ENCODE measurements around the gene ZBTB4.

Gene ZBTB4

DNA sequence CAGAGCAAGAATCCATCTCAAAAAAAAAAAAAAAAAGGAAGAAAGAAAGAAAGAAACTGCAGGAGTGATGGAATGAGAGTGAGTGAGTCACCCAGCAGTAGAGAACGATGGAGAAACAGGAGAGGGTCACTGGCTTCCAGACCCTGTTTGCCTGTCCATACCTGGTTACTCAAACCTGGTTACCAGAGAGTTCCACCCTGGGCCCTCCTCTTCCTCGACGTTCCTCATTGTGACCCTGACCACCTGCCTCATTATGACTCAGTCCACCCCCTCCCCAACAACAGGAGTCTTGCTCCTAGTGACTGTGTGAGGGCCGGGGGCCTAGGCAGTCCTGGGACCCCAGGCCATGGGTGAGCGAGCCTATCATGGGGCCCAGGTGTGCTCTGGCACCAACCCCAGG, 50.9 kb downstream of the ZBTB4 start, which contains the start of gene SPEM3:
Gene SPEM3 (plus strand): TSS at position 301 of the 400 bp plus-strand sequence. CDS start 46 bp downstream, at position 347.
- TF ChIP-seq, protein P1, sequence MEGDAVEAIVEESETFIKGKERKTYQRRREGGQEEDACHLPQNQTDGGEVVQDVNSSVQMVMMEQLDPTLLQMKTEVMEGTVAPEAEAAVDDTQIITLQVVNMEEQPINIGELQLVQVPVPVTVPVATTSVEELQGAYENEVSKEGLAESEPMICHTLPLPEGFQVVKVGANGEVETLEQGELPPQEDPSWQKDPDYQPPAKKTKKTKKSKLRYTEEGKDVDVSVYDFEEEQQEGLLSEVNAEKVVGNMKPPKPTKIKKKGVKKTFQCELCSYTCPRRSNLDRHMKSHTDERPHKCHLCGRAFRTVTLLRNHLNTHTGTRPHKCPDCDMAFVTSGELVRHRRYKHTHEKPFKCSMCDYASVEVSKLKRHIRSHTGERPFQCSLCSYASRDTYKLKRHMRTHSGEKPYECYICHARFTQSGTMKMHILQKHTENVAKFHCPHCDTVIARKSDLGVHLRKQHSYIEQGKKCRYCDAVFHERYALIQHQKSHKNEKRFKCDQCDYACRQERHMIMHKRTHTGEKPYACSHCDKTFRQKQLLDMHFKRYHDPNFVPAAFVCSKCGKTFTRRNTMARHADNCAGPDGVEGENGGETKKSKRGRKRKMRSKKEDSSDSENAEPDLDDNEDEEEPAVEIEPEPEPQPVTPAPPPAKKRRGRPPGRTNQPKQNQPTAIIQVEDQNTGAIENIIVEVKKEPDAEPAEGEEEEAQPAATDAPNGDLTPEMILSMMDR (IDR thresholded peaks at IDR 0.05) = no peak
- Histone ChIP-seq H3K9me3 (no peaks in the 10 kb centered on the region), H3K4me3 (ENCODE audit: low read depth in 1 of 2, low read length in 1 of 2) (no peak within 1 kb of the TSS)

DNA sequence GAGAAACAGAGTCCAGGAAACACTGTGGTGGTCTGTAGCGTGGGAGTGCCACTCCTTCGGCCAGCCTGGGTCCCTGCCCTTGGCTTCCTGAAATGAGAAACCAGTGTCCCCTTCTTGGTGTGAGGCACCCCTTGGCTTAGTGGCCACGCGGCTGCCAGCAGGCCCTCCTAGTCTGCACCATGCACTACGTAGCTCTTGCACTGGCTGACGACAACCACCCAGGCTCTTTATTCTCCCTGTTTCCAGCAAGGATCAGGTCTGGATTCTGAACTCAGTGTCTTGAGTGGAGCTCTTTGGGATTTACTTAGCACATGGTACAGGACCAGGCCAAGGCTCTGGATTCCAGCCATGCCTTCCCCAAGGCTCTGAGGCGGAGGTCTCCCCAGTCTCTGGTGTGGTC, 51.9 kb downstream of the ZBTB4 start:
- H3K4me3 ChIP-seq (ENCODE audit: low read depth in 1 of 2, low read length in 1 of 2) = no peak overlapping the region
- H3K9me3 ChIP-seq = no peaks in the 10 kb centered on the region
- H3K27me3 ChIP-seq = no peaks in the 10 kb centered on the region
- no peaks in the 10 kb centered on the region for H3K36me3 ChIP-seq
- H3K4me1 ChIP-seq (ENCODE audit: control insufficient read depth in 1 of 2, insufficient read depth in 1 of 2, low read depth in 1 of 2, low read length in 1 of 2) = no peaks in the 10 kb centered on the region
- no peak overlapping the region for H3K27ac ChIP-seq
- TF ChIP-seq, protein P1 (IDR thresholded peaks at IDR 0.05) = no peak

More for the DNA sequence above, 50.9 kb downstream of the ZBTB4 start, which contains the start of gene SPEM3:
- H3K27ac ChIP-seq = no peak within 1 kb of the TSS
- H3K36me3 ChIP-seq = no peaks in the 10 kb centered on the region
- no peaks in the 10 kb centered on the region for H3K4me1 ChIP-seq (ENCODE audit: control insufficient read depth in 1 of 2, insufficient read depth in 1 of 2, low read depth in 1 of 2, low read length in 1 of 2)
- H3K27me3 ChIP-seq = no peaks in the 10 kb centered on the region

DNA sequence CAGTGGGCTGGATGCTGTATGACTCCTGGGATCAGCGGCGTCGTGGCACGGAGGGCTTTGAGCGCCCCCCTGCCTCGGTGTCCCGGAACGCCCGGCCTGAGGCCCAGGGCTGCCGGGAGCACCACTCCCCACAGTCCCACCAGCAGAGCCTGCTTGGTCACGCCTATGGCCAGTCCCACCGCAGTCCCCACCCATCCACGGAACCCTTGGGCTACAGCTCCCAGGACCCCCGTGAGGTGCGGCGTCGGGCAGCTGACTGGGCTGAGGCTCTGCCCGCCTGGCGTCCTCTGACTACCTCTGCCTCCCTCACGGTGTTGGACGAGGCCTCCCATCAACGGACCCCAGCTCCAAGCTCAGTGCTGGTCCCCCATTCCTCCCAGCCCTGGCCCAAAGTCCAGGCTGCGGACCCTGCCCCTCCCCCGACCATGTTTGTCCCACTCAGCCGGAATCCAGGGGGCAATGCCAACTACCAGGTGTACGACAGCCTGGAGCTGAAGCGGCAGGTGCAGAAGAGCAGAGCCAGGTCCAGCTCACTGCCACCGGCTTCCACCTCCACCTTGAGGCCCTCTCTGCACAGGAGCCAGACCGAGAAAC, 52.4 kb downstream of the ZBTB4 start:
- Histone ChIP-seq H3K36me3 (no peaks in the 10 kb centered on the region), H3K27ac (no peak overlapping the region), H3K9me3 (no peaks in the 10 kb centered on the region), H3K4me3 (ENCODE audit: low read depth in 1 of 2, low read length in 1 of 2) (no peak overlapping the region), H3K27me3 (no peaks in the 10 kb centered on the region), H3K4me1 (ENCODE audit: control insufficient read depth in 1 of 2, insufficient read depth in 1 of 2, low read depth in 1 of 2, low read length in 1 of 2) (no peaks in the 10 kb centered on the region)
- TF ChIP-seq, protein P1 (IDR thresholded peaks at IDR 0.05) = no peak

DNA sequence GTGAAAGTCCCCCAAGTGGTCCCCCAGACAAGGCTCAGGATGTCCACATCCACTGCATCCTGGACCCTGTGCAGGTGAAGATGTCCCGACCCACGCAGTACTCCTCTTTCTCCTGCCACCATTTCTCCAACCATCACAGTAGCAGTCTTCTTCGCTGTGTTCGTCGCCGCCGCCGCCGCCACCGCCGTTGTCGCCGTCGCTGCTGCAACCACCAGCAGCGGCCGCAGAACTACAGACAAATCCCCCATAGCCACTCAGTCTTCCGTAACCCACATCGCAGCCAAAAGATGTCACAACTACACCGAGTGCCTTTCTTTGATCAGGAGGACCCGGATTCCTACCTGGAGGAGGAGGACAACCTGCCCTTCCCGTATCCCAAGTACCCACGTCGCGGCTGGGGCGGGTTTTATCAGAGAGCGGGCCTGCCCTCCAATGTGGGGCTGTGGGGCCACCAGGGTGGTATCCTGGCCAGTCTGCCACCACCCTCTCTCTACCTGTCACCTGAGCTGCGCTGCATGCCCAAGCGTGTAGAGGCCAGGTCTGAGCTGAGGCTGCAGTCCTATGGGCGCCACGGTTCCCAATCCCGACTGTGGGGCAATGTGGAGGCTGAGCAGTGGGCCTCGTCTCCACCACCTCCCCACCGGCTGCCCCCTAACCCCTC, 53.1 kb downstream of the ZBTB4 start:
- Histone ChIP-seq H3K4me1 (ENCODE audit: control insufficient read depth in 1 of 2, insufficient read depth in 1 of 2, low read depth in 1 of 2, low read length in 1 of 2) (no peaks in the 10 kb centered on the region), H3K27ac (no peak overlapping the region), H3K9me3 (no peaks in the 10 kb centered on the region), H3K36me3 (no peaks in the 10 kb centered on the region), H3K27me3 (no peaks in the 10 kb centered on the region), H3K4me3 (ENCODE audit: low read depth in 1 of 2, low read length in 1 of 2) (no peak overlapping the region)
- TF ChIP-seq, protein P1 (IDR thresholded peaks at IDR 0.05) = no peak

DNA sequence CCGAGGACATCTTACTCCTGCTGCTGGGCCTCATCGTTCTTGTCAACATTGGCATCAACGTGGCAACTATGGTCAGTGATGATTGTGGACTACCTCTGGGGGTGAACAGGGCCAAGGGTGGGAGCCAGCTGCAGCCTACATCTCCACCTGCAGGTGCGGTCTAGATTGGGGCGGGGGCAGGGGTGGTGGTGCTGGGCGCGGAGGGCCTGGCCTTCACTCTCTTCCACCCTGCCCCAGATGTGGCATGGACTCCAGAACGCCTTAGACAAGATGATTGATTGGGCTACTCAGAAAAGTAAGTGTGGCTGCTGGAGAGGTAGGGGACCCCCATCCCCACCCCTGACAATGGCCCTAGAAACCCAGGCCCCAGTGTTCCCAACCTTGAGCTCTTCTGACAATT, 53.7 kb downstream of the ZBTB4 start:
- H3K4me1 ChIP-seq (ENCODE audit: control insufficient read depth in 1 of 2, insufficient read depth in 1 of 2, low read depth in 1 of 2, low read length in 1 of 2) = no peaks in the 10 kb centered on the region
- H3K4me3 ChIP-seq (ENCODE audit: low read depth in 1 of 2, low read length in 1 of 2) = no peak overlapping the region
- H3K36me3 ChIP-seq = no peaks in the 10 kb centered on the region
- H3K27me3 ChIP-seq = no peaks in the 10 kb centered on the region
- TF ChIP-seq, protein P1 (IDR thresholded peaks at IDR 0.05) = no peak
- no peaks in the 10 kb centered on the region for H3K9me3 ChIP-seq
- no peak overlapping the region for H3K27ac ChIP-seq

Data from neutrophil (primary cell).